Measurements from ENCODE around the gene NR5A2. TPM values are rescaled to one million over a fixed set of nuclear protein-coding genes. Genes with fewer than 3 reads are reported as not detected.

The NR5A2 gene
- total RNA-seq, 2 donors from 2014 or later: 45.5 to 65.9 TPM

DNA sequence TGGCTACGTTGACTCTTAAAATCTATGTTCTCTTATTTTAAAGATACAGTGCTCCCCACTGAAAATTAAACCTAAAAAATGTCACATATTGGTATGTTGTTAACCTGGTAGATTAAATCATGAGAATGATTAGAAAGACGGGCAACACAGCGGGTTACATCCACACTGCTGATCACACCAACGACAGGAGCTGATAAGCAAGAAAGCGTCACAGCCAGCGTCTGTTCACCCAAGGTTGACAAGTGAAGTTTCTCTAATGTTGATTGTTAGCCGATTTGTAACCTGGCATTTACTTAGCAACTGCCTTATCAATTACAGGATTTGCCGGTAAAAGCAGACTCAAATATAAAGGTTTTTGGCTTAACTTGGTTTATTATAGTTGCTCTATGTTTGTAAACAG, 149.3 kb downstream of the NR5A2 start:
- intact Hi-C loops (cut with DNase I): no loop called here
- no peak overlapping the region for H3K9ac ChIP-seq (ENCODE audit: low read depth in 2 of 2, low read length in 2 of 2)
- DNase-seq: no peak
- TF ChIP-seq, protein P1, sequence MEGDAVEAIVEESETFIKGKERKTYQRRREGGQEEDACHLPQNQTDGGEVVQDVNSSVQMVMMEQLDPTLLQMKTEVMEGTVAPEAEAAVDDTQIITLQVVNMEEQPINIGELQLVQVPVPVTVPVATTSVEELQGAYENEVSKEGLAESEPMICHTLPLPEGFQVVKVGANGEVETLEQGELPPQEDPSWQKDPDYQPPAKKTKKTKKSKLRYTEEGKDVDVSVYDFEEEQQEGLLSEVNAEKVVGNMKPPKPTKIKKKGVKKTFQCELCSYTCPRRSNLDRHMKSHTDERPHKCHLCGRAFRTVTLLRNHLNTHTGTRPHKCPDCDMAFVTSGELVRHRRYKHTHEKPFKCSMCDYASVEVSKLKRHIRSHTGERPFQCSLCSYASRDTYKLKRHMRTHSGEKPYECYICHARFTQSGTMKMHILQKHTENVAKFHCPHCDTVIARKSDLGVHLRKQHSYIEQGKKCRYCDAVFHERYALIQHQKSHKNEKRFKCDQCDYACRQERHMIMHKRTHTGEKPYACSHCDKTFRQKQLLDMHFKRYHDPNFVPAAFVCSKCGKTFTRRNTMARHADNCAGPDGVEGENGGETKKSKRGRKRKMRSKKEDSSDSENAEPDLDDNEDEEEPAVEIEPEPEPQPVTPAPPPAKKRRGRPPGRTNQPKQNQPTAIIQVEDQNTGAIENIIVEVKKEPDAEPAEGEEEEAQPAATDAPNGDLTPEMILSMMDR (IDR thresholded peaks at IDR 0.05): no peak
- H3K27me3 ChIP-seq: no peaks in the 10 kb centered on the region
- H3K9me3 ChIP-seq: no peaks in the 10 kb centered on the region
- H3K4me1 ChIP-seq: no peaks in the 10 kb centered on the region
- H3K36me3 ChIP-seq: no peaks in the 10 kb centered on the region
- no peak overlapping the region for H3K27ac ChIP-seq
- H3K4me3 ChIP-seq: no peak overlapping the region

DNA sequence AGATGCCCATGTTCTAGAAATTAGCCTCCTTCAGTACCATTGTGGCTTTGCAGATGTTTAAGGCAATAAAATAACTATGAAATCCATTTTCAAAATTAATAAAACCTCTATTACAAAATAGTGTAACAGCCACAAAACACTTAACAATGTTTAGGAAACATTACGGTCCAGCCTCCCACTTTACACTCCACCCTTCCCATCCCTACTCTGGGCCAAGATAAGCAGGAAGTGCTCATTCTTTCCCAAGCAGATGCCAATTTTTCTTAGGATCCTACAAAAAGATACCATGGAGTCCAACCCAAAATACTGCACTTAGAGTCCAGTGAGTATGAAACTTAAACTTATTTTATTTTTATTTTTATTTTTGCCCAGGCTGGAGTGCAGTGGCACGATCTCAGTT, 150.8 kb downstream of the NR5A2 start:
- intact Hi-C loops (cut with DNase I): no loop called here
- Histone ChIP-seq H3K9me3 (no peaks in the 10 kb centered on the region), H3K4me1 (no peaks in the 10 kb centered on the region), H3K9ac (ENCODE audit: low read depth in 2 of 2, low read length in 2 of 2) (no peak overlapping the region), H3K27me3 (no peaks in the 10 kb centered on the region), H3K36me3 (no peaks in the 10 kb centered on the region), H3K27ac (no peak overlapping the region), H3K4me3 (no peak overlapping the region)
- TF ChIP-seq, protein P1 (IDR thresholded peaks at IDR 0.05): no peak
- DNase-seq: no peak

- no peaks in the 10 kb centered on the region for H3K4me1 ChIP-seq
- H3K9ac ChIP-seq (ENCODE audit: low read depth in 2 of 2, low read length in 2 of 2): no peak overlapping the region
- DNase-seq: no peak
- H3K27ac ChIP-seq: no peak overlapping the region
- no peaks in the 10 kb centered on the region for H3K9me3 ChIP-seq
- TF ChIP-seq, protein P1 (IDR thresholded peaks at IDR 0.05): no peak
- intact Hi-C loops (cut with DNase I): no loop called here
- no peaks in the 10 kb centered on the region for H3K36me3 ChIP-seq
- no peak overlapping the region for H3K4me3 ChIP-seq
- H3K27me3 ChIP-seq: no peaks in the 10 kb centered on the region
Observed at GRCh38 chr1:200179126-200179780, 151.7 kb downstream of the NR5A2 start.

DNA sequence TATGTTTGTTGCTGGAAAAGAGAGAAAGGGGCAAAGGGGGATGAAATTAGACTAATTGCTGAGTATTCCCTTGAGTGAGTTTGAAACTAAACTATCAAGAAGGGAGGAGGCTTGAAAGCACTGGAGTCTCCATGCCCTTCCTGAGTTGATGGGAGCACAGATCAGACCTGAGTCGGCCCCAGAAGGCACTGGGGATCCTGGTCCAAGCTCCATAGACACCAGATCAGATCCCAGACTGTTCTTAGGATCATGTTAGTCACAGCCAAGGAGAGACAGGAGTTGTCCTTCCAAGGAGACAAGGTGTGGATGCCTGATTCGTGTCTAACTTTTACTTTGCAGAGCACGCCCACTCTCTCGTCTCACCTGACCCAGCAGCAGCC, 152.3 kb downstream of the NR5A2 start:
- Histone ChIP-seq H3K9ac (ENCODE audit: low read depth in 2 of 2, low read length in 2 of 2) (no peak overlapping the region), H3K27ac (no peak overlapping the region), H3K4me1 (no peaks in the 10 kb centered on the region), H3K9me3 (no peaks in the 10 kb centered on the region), H3K4me3 (no peak overlapping the region), H3K36me3 (no peaks in the 10 kb centered on the region), H3K27me3 (no peaks in the 10 kb centered on the region)
- intact Hi-C loops (cut with DNase I): no loop called here
- TF ChIP-seq, protein P1 (IDR thresholded peaks at IDR 0.05): no peak
- no peak for DNase-seq

- H3K4me1 ChIP-seq: no peaks in the 10 kb centered on the region
- no peaks in the 10 kb centered on the region for H3K9me3 ChIP-seq
- H3K9ac ChIP-seq (ENCODE audit: low read depth in 2 of 2, low read length in 2 of 2): no peak overlapping the region
- TF ChIP-seq, protein P1 (IDR thresholded peaks at IDR 0.05): no peak
- no peaks in the 10 kb centered on the region for H3K27me3 ChIP-seq
- intact Hi-C loops (cut with DNase I): no loop called here
- H3K36me3 ChIP-seq: no peaks in the 10 kb centered on the region
- no peak overlapping the region for H3K27ac ChIP-seq
- peak; percentile 25 for DNase-seq
- no peak overlapping the region for H3K4me3 ChIP-seq
Observed at GRCh38 chr1:200180821-200181220, 153.3 kb downstream of the NR5A2 start.

Data from colonic mucosa (tissue), 4 donors.